Heart left ventricle (tissue), 16 donors: ENCODE results near the gene COX4I1. TPM values are rescaled to one million over a fixed set of nuclear protein-coding genes. Genes with fewer than 3 reads are reported as not detected.

ENCODE experiments used
- ATAC-seq, 4 donors: fragments of 200-7000 bp; cut with Tn5 transposase; one replicate each; pipeline ENCODE4 v1.9.1; 2020 to 2022; ENCODE audit warnings: moderate library complexity in 4 of 4, mild to moderate bottlenecking in 3 of 4, moderate number of reproducible peaks in 1 of 4
- DNase-seq, 5 donors: peaks; one replicate each; pipeline ENCODE4 v3.0.0-alpha.2; 2020
- H3K27ac ChIP-seq, 12 donors: fragments of 200-600 bp; sonication (generic) in 4 of 12; one replicate each; pipeline versions ENCODE4 v1.5.0 to v1.8.0; 2016 to 2022; ENCODE audit warnings: mild to moderate bottlenecking in 2 of 12
- H3K27me3 ChIP-seq, 9 donors: fragments of 200-600 bp; sonication (generic) in 2 of 9; one replicate each; pipeline versions ENCODE4 v1.5.1 to v1.8.0; 2016 to 2022; ENCODE audit warnings: mild to moderate bottlenecking in 3 of 9
- H3K36me3 ChIP-seq, 9 donors: fragments of 200-600 bp; sonication (generic) in 2 of 9; one replicate each; pipeline versions ENCODE4 v1.5.0 to v1.8.0; 2018 to 2022; ENCODE audit warnings: mild to moderate bottlenecking in 2 of 9
- H3K4me1 ChIP-seq, 12 donors: fragments of 200-600 bp; sonication (generic) in 4 of 12; one replicate each; pipeline versions ENCODE4 v1.5.0 to v1.8.0; 2016 to 2022; ENCODE audit warnings: mild to moderate bottlenecking in 3 of 12
- H3K4me3 ChIP-seq, 12 donors: fragments of 200-600 bp; sonication (generic) in 4 of 12; one replicate each; pipeline versions ENCODE4 v1.5.0 to v1.8.0; 2017 to 2022; ENCODE audit warnings: mild to moderate bottlenecking in 9 of 12, moderate library complexity in 4 of 12
- H3K9me3 ChIP-seq, 12 donors: fragments of 200-600 bp; sonication (generic) in 4 of 12; one replicate each; pipeline versions ENCODE4 v1.5.0 to v1.8.0; 2016 to 2022; ENCODE audit warnings: mild to moderate bottlenecking in 1 of 12
- CTCF ChIP-seq, 12 donors: fragments of 200-600 bp; sonication (generic) in 4 of 12; IDR thresholded peaks; one replicate each; pipeline versions ENCODE4 v1.5.0 to v1.8.0; 2018 to 2022; ENCODE audit warnings: antibody characterized with exemption in 12 of 12, mild to moderate bottlenecking in 5 of 12
- POLR2A ChIP-seq, 2 donors: fragments of 450-650 bp; IDR thresholded peaks; one replicate each; pipeline ENCODE4 v1.6.1; 2017; ENCODE audit warnings: antibody characterized with exemption in 2 of 2, mild to moderate bottlenecking in 2 of 2, moderate library complexity in 2 of 2
- WGBS, 4 donors: extraction: QIAGEN DNeasy Blood & Tissue Kit in 2 of 4; methylation state at CpG; one replicate each; pipeline versions ENCODE4 v1.1.5 to v1.1.7; 2013 to 2018; 5-methylcytosine and 5-hydroxymethylcytosine counted together
- intact Hi-C, 10 donors: fragments of 100-400 bp; cut with DNase I; formaldehyde crosslinking; loops; one replicate each; pipeline versions ENCODE4 v1.11.1 to v1.14.2; 2022
- polyA plus RNA-seq, 2 donors: library from polyadenylated mRNA; stranded (reverse); fragments of 200-250 nt; gene quantifications; one replicate each; pipeline ENCODE4 v1.2.3, GENCODE V29; 2013
- total RNA-seq, 9 donors: library from RNA; depleted of rRNA in 2 of 9; stranded (reverse); fragments of >200 nt in 2 of 9; fragmentation: NEBNext Ultra II Directional in 3 of 9; extraction: Animal tissue kit (Norgen Biotek cat#: 25700) in 3 of 9; gene quantifications; one replicate each; pipeline versions ENCODE4 v1.1.0 to v1.2.4, GENCODE V29; 2016 to 2023
- donor health status: ischemic (EF 13 %, LVEDD 7.1; RV severe dilation, severe dysfunction).
- donor health status: healthy with polysubstance abuse.
- donor health status: DM: no; HTN: yes; CAD: no.
- donor health status: DM: no; HTN: no; CAD: no.
- donor health status: ischemic (EF 25% LVEDD 6.9; RV normal size, moderate dysfunction).
- donor health status: ischemic (EF 25% LVEDD 5.7; RV mildly dilated, moderate dysfunction).
- donor health status: healthy.
- donor health status: DM: yes; HTN: yes; CAD: no.
- donor health status: ischemic (EF 35%, LVEDD 5.7; RV mildly dilated, moderate dysfunction).
- donor health status: nonischemic (EF 11% LVEDD 7.7; RV severe dilation, severe dysfunction).
- donor health status: DM: yes; HTN: yes; CAD: no.
- donor health status: PGD.
- donor health status: ischemic (EF 29% LVEDD 5.4; RV normal size, mild dysfunction).
- donor health status: nonischemic (EF 23%, LVEDD 6.1; RV moderate dilation, normal function).

Gene COX4I1
- total and polyA plus RNA-seq, 11 donors: 1,047 to 5,448 (median 1,793) TPM

GRCh38 chr16:85842435-85842834 lies 42.9 kb downstream of the COX4I1 start:
- TF ChIP-seq CTCF (IDR thresholded peaks at IDR 0.05) (no peak), POLR2A (IDR thresholded peaks at IDR 0.05) (no peak)
- Histone ChIP-seq H3K9me3 (peaks cover 0 to 3% (median 0%) of the 10 kb centered on the region in 12 donors), H3K27ac (no peak overlapping the region), H3K36me3 (no peaks in the 10 kb centered on the region), H3K4me3 (no peak overlapping the region), H3K4me1 (peaks cover 0 to 15% (median 0%) of the 10 kb centered on the region in 12 donors), H3K27me3 (peaks cover 0 to 35% (median 3%) of the 10 kb centered on the region in 9 donors)
- intact Hi-C loops: no loop called here
- DNase-seq (no peak), ATAC-seq (no peak)
- WGBS, 4 donors: 82 to 87% (median 83%) methylated on average over 9 of the region's 9 CpGs

GRCh38 chr16:85842848-85843247 lies 43.4 kb downstream of the COX4I1 start:
- no peak overlapping the region for H3K4me3 ChIP-seq
- peaks cover 0 to 3% (median 0%) of the 10 kb centered on the region in 12 donors for H3K9me3 ChIP-seq
- peaks cover 0 to 15% (median 0%) of the 10 kb centered on the region in 12 donors for H3K4me1 ChIP-seq
- 90 to 97% (median 92%) methylated on average over 9 of the region's 9 CpGs for WGBS, 4 donors
- intact Hi-C loops: no loop called here
- TF ChIP-seq POLR2A (IDR thresholded peaks at IDR 0.05) (no peak), CTCF (IDR thresholded peaks at IDR 0.05) (no peak)
- no peak for DNase-seq
- no peak for ATAC-seq
- no peaks in the 10 kb centered on the region for H3K36me3 ChIP-seq
- peaks cover 0 to 31% (median 3%) of the 10 kb centered on the region in 9 donors for H3K27me3 ChIP-seq
- no peak overlapping the region for H3K27ac ChIP-seq

- H3K27ac ChIP-seq: no peak overlapping the region
- H3K9me3 ChIP-seq: peaks cover 0 to 3% (median 0%) of the 10 kb centered on the region in 12 donors
- no peak overlapping the region for H3K4me3 ChIP-seq
- H3K4me1 ChIP-seq: peaks cover 0 to 14% (median 0%) of the 10 kb centered on the region in 12 donors
- H3K36me3 ChIP-seq: no peaks in the 10 kb centered on the region
- TF ChIP-seq POLR2A (IDR thresholded peaks at IDR 0.05) (no peak), CTCF (IDR thresholded peaks at IDR 0.05) (no peak)
- ATAC-seq: no peak
- intact Hi-C loops: no loop called here
- DNase-seq: no peak
- WGBS, 4 donors: 92 to 95% (median 93%) methylated on average over 11 of the region's 11 CpGs
- H3K27me3 ChIP-seq: peaks cover 0 to 23% (median 3%) of the 10 kb centered on the region in 9 donors
Measured at GRCh38 chr16:85843471-85844168, 44.1 kb downstream of the COX4I1 start.

GRCh38 chr16:85844169-85844481 lies 44.6 kb downstream of the COX4I1 start:
- intact Hi-C loops: no loop called here
- Histone ChIP-seq H3K27me3 (peaks cover 0 to 22% (median 3%) of the 10 kb centered on the region in 9 donors), H3K4me1 (peaks cover 0 to 9% (median 0%) of the 10 kb centered on the region in 12 donors), H3K27ac (no peak overlapping the region), H3K9me3 (peaks cover 0 to 3% (median 0%) of the 10 kb centered on the region in 12 donors), H3K36me3 (no peaks in the 10 kb centered on the region), H3K4me3 (no peak overlapping the region)
- TF ChIP-seq CTCF (IDR thresholded peaks at IDR 0.05): no peak
- no peak for TF ChIP-seq POLR2A (IDR thresholded peaks at IDR 0.05)
- DNase-seq (no peak), ATAC-seq (no peak)
